Activated CD8-positive, alpha-beta memory T cell treated with anti-CD3 and anti-CD28 coated beads for 36 hours (primary cell): Measurements from ENCODE around the gene GLRX. TPM values are rescaled to one million over a fixed set of nuclear protein-coding genes. Genes with fewer than 3 reads are reported as not detected.
"Not testable (repeated sequence)": the region's sequence is repeated elsewhere in the genome, so short reads cannot be mapped to it uniquely, and the experiment has no call there.

Experiments used
- CTCF ChIA-PET: fragments of 350-600 bp; sonication (Branson Sonifier 250); formaldehyde crosslinking; loops from one replicate; lab custom pipeline; 2021; ENCODE audit warnings: antibody characterized with exemption; lab: Charles Lee
- POLR2A ChIA-PET: fragments of 350-600 bp; sonication (Branson Sonifier 250); formaldehyde crosslinking; loops from one replicate; lab custom pipeline; 2021; ENCODE audit warnings: antibody characterized with exemption; lab: Charles Lee
- total RNA-seq, 2 experiments: library from RNA; stranded (reverse); gene quantifications; one replicate each; pipeline ENCODE4 v1.2.3, GENCODE V29; 2021

GLRX gene
- total RNA-seq, 2 experiments from 2014 or later: 20.9 to 22.0 TPM

DNA sequence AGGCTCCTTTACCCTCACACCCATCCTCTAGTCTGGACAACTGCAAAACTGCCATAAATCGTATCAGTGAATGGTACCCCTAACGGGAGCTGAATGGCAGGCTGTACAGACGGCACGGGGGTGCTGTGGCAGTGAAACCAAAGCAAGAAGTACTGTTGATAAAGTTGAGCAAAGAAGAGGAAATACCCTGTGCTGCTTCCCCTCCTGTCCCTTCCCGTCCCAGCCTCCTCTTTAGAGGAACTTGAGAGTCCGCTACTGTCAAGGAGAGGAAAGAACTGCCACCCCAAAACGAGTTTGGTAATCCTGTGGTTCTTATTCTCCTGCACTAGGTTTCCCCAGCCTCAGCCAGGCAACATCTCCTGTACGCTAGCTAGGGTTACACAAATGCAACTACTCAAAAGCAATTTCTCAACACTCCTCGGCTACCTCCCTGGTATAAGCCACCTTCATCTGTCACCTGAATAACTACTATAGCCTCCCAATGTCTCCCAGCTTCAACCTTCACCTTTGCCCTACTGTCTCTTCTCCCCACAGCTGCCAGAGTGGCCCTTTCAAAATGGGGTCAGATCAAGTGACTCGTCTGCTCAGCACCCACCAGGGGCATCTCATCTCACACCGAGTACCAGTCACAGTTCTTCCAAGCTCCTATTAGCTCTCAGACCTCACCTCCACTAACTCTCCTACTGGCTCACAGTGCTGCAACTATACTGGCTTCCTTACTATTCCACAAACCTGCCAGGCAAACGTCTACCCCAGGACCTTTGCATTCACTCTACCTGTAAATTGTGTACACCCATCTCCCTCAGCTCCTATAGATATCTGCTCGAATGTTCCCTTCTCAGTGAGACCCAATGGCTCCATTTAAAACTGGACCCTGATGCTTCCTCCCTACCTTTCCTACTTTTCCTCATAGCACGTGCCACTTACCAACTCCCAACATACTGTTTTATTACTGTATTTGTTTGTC is 4.1 kb downstream of the GLRX start:
- CTCF ChIA-PET: interaction anchor here (0.5 to 1.8 kb wide), 5 partner anchors 11 to 1272 kb away, joined by 3 to 9 read pairs (median 3); no protein-coding TSS in a partner anchor
- POLR2A ChIA-PET: no interaction called here

DNA sequence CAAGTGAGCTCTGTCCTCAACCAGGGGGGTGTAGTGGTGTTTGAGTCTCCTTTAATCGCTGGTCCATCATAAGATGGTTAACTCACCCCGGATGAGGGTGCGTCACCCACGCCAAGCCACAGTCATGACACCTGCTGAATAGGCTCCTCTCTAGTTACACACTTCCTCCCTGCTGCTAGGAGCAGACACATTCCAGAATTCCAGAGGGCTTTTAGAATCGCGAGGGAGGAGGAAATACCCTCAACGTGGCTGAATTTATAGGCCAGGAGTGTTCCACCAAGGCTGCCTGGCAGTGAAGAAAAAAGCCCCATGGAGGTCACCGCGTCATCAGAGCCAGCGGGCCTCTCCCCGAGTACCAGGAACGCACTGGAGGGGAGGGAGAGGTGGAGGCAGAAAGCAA is 5.1 kb downstream of the GLRX start:
- POLR2A ChIA-PET: interaction anchor here (0.5 kb wide), 1 partner anchor 52 kb away, joined by 8 read pairs; no protein-coding TSS in a partner anchor
- CTCF ChIA-PET: interaction anchor here (1.5 kb wide), 1 partner anchor 36 kb away, joined by 6 read pairs; no protein-coding TSS in a partner anchor

GRCh38 chr5:95816776-95817175 is 5.8 kb downstream of the GLRX start:
- POLR2A ChIA-PET: interaction anchor here (0.5 kb wide), 2 partner anchors 18 to 52 kb away, joined by 3 to 8 read pairs; no protein-coding TSS in a partner anchor

GRCh38 chr5:95816341-95816740 is 6.2 kb downstream of the GLRX start:
- POLR2A ChIA-PET: interaction anchor here (0.5 kb wide), 1 partner anchor 19 kb away, joined by 3 read pairs; no protein-coding TSS in a partner anchor
- CTCF ChIA-PET: interaction anchor here (0.7 to 1.5 kb wide), 3 partner anchors 27 to 296 kb away, joined by 3 to 6 read pairs (median 3); no protein-coding TSS in a partner anchor

More at GRCh38 chr5:95816776-95817175, 5.8 kb downstream of the GLRX start:
- CTCF ChIA-PET: interaction anchor here (0.7 to 1.5 kb wide), 3 partner anchors 27 to 295 kb away, joined by 3 to 6 read pairs (median 3); no protein-coding TSS in a partner anchor

- ChIA-PET CTCF (interaction anchor here (0.8 kb wide), 1 partner anchor 34 kb away, joined by 3 read pairs; no protein-coding TSS in a partner anchor), POLR2A (no interaction called here)
Measured at GRCh38 chr5:95815155-95815729, 7.3 kb downstream of the GLRX start.

- CTCF ChIA-PET: interaction anchor here (1.8 kb wide), 1 partner anchor 8 kb away, joined by 6 read pairs; the partner anchor contains the start of gene GLRX
- POLR2A ChIA-PET: not testable (repeated sequence)
Measured at GRCh38 chr5:95813035-95813434, 9.5 kb downstream of the GLRX start.

GRCh38 chr5:95812074-95812471 is 10.5 kb downstream of the GLRX start:
- POLR2A ChIA-PET: no interaction called here
- CTCF ChIA-PET: interaction anchor here (0.7 to 1.8 kb wide), 2 partner anchors 9 to 26 kb away, joined by 3 to 6 read pairs; partner anchors contain the start of gene GLRX

DNA sequence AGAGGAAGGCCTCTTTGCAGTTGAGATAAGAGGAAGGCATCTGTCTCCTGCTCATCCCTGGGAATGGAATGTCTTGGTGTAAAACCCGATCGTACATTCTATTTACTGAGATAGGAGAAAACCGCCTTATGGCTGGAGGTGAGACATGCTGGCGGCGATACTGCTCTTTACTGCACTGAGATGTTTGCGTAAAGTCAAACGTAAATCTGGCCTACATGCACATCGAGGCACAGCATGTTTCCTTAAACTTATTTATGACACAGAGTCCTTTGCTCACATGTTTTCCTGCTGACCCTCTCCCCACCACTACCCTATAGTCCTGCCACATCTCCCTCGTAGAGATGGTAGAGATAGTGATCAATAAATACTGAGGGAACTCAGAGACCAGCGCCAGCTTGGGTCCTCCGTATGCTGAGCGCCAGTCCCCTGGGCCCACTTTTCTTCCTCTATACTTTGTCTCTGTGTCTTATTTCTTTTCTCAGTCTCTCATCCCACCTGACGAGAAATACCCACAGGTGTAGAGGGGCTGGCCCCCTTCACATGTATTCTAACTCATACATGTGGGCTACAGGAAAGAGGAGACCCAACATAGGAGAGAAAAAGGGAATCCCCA is 11.0 kb downstream of the GLRX start:
- CTCF ChIA-PET: interaction anchor here (1.8 kb wide), 1 partner anchor 10 kb away, joined by 6 read pairs; the partner anchor contains the start of gene GLRX
- POLR2A ChIA-PET: interaction anchor here (1.0 kb wide), 1 partner anchor 12 kb away, joined by 3 read pairs; no protein-coding TSS in a partner anchor

- CTCF ChIA-PET: interaction anchor here (0.6 to 1.8 kb wide), 2 partner anchors 10 to 25 kb away, joined by 3 to 6 read pairs; partner anchors contain the start of gene GLRX
Measured at GRCh38 chr5:95811126-95811423, 11.5 kb downstream of the GLRX start.

GRCh38 chr5:95810305-95811125 is 12.0 kb downstream of the GLRX start:
- ChIA-PET POLR2A (interaction anchor here (0.7 to 3.0 kb wide), 3 partner anchors 9 to 13 kb away, joined by 3 to 12 read pairs (median 3); partner anchors contain the start of gene GLRX), CTCF (interaction anchor here (0.6 to 1.6 kb wide), 5 partner anchors 9 to 29 kb away, joined by 3 to 5 read pairs (median 3); partner anchors contain the start of gene GLRX)

More at GRCh38 chr5:95811126-95811423, 11.5 kb downstream of the GLRX start:
- POLR2A ChIA-PET: interaction anchor here (0.7 to 1.0 kb wide), 2 partner anchors 10 to 13 kb away, joined by 3 read pairs; no protein-coding TSS in a partner anchor

DNA sequence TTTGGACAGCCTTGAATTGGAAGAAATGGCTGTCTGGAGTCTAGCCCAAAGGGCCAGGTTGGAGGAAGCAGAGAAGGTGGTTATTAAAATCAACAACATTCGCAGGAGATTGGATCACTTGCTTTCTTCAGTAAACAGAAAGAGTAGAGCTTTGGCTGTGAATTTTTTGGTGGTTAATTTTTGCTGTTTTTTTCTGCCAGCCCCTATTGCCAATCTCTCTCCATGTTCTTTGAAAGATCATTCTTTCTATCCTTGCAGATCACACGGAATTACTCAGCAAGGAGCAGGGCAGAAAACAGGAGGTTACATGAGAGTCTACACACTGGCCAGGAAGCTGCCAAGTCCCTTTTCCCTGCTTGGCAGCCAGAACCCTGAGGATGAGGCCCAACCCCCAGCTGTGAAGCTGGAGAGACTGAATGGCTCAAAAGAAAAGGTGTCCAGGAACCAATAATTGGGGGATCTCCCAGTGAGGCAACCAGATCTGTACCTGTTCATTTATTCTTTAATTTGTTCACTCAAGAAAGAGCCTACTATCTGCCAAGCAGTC is 13.0 kb downstream of the GLRX start:
- ChIA-PET CTCF (interaction anchor here (1.0 to 1.6 kb wide), 4 partner anchors 10 to 28 kb away, joined by 3 to 5 read pairs (median 5); partner anchors contain the start of gene GLRX), POLR2A (interaction anchor here (0.6 to 3.0 kb wide), 3 partner anchors 12 to 25 kb away, joined by 6 to 12 read pairs (median 6); partner anchors contain the start of gene GLRX)

- ChIA-PET POLR2A (interaction anchor here (0.6 to 3.0 kb wide), 4 partner anchors 13 to 26 kb away, joined by 4 to 12 read pairs (median 6); partner anchors contain the start of gene GLRX), CTCF (interaction anchor here (1.0 to 1.9 kb wide), 5 partner anchors 13 to 38 kb away, joined by 3 to 10 read pairs (median 5); partner anchors contain the start of gene GLRX)
Measured at GRCh38 chr5:95808686-95809413, 13.7 kb downstream of the GLRX start.

DNA sequence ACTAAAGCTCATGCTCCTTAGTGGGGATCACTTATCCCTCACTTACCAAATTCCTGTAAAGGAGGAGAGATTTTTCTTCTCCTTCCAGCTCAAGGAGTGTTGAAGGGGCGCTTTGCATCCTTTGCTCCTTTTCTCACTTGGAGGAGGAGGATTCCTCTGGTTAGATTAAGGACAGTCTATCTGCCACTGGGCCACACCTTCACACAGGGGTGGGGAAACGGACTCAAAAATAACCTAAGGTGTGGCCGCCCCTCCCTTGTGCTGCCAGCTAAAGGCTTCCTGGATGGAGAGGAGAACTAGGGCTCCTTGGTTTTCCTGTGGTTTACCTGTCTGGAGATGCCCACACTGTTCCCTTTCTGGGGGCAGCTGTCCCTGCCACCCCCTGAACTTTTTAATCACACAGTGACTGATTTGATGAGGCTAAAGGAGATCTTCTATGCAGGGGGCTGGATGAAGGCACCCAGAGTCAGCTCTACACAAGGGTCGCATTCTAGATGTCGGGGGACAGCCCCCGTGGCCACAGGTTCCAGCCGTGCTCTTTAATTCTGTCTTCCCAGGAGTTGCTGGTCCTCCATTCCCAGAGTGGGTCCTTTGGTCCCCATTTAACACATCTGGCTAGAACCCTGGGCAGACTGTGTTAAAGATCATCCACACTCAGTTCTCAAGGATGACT is 14.4 kb downstream of the GLRX start:
- POLR2A ChIA-PET: interaction anchor here (1.0 to 3.0 kb wide), 3 partner anchors 14 to 27 kb away, joined by 4 to 12 read pairs (median 6); partner anchors contain the start of gene GLRX
- CTCF ChIA-PET: interaction anchor here (0.9 to 1.9 kb wide), 5 partner anchors 10 to 38 kb away, joined by 3 to 10 read pairs (median 4); partner anchors contain the start of gene GLRX

GRCh38 chr5:95806687-95807086 is 15.8 kb downstream of the GLRX start:
- CTCF ChIA-PET: interaction anchor here (1.9 kb wide), 1 partner anchor 25 kb away, joined by 10 read pairs; no protein-coding TSS in a partner anchor
- POLR2A ChIA-PET: interaction anchor here (1.0 kb wide), 1 partner anchor 38 kb away, joined by 3 read pairs; no protein-coding TSS in a partner anchor
